ENCODE data around the gene GUCA2A. TPM values are rescaled to one million over a fixed set of nuclear protein-coding genes. Genes with fewer than 3 reads are reported as not detected.

Gene GUCA2A
- total RNA-seq, 2 donors from 2014 or later = not detected

DNA sequence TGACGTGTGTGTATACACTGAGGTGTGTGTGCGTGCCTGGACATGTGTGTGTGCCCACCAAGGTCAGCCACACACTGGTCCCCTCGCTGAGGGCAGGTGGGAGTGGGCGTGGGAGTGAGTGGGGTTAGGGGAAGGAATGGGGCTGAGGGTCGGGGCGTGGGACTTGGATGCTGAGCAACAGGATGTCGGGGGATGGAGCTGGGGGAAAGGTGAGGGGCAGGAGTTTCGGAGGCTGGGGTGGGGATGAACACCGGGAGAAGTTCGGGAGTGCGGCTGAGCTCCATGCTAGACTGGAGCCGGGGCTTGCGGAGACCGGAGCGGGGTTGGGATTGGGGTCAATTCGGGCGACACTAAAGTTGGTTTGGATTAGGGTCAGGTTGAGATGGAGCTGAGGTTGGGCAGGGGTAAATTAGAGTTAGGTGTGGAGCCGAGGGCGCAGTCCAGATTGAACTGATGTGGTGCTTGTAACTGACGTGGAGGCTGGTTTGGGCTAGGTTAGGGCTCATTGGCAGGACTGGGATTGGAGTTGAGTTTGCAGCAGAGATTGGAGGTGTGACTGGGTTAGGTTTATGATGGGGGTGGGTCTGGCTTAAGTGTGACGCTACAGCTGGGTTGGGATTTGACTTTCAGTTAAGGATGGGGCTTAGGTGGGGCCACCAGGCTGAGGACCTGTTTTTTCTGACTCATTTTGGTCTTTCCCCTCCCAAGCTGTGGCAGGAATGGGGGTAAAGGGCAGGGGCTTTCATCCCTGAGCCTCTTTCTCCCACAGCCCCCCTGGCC is 3.3 kb upstream of the GUCA2A start:
- Mint-ChIP-seq H3K36me3 (no peaks in the 10 kb centered on the region), H3K27ac (peak overlapping the region; percentile 2 to 12), H3K9me3 (no peaks in the 10 kb centered on the region)
- ATAC-seq (no peak), DNase-seq (ENCODE audit: low spot score in 2 of 2) (no peak)

- peaks cover 10 to 12% of the 10 kb centered on the region in 2 donors for H3K36me3 Mint-ChIP-seq
- DNase-seq (ENCODE audit: low spot score in 2 of 2) (no peak), ATAC-seq (no peak)
Observed at GRCh38 chr1:42165511-42166210, 1.1 kb upstream of the GUCA2A start.

DNA sequence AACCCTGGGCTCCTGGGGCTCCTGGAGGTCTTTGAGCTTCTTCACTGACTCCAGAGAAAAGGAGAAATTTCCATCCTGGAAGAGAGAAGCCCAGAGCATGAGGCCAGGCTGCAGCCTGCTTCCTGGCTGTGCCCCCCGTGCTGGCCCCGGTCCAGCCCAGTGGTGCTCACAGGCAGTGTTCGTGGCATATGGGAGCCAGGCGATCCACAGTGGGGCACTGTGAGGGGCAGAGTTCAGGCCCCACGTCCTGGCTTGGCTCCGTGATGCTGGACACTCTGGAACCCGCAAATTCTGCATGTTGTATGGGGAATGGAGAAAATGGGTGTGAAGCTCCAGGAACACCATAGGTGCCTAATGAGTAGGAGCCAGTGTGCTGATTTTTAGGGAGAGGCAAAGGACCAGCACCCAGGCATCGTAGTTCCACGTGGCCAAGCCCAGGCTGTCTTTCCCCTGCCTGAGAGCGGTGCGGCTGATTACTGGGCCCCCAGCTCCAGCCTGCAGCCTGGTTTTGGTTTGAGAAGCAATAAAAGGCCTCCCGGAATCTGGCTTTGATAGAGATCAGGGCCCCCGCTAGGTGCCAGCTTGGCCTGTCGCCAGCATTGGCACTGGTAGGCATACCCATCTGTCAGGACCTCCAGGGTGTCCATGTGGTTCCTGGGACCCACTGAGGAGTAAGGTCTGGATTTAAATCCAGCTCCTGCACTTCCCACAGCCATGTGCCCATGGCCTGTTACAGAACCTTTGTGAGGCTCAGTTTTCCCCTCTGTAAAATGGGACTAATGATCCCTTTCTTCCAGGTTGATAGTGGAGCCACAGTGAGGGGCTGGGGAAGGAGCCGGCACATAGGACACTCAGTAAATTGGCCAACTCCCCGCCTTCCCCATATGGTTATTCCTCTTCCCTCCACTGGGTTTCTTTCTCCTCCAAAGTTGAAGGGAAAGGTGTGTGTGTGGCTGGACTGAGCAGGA is 725 bp downstream of the GUCA2A start:
- DNase-seq (ENCODE audit: low spot score in 2 of 2) = no peak
- ATAC-seq = no peak

More at GRCh38 chr1:42165511-42166210, 1.1 kb upstream of the GUCA2A start:
- H3K9me3 Mint-ChIP-seq = peaks cover 2 to 15% of the 10 kb centered on the region in 2 donors
- H3K27ac Mint-ChIP-seq = peak overlapping the region in 1 of 2 donors; percentile 75

GRCh38 chr1:42163114-42163513 is 1.4 kb downstream of the GUCA2A start:
- Mint-ChIP-seq H3K27ac (no peak overlapping the region), H3K9me3 (peaks cover 4 to 18% of the 10 kb centered on the region in 2 donors), H3K36me3 (peaks cover 12 to 14% of the 10 kb centered on the region in 2 donors)
- DNase-seq (ENCODE audit: low spot score in 2 of 2) (no peak), ATAC-seq (no peak)

More for the DNA sequence above, 725 bp downstream of the GUCA2A start:
- H3K36me3 Mint-ChIP-seq = peaks cover 12 to 14% of the 10 kb centered on the region in 2 donors
- peaks cover 4 to 18% of the 10 kb centered on the region in 2 donors for H3K9me3 Mint-ChIP-seq
- H3K27ac Mint-ChIP-seq = no peak overlapping the region

DNA sequence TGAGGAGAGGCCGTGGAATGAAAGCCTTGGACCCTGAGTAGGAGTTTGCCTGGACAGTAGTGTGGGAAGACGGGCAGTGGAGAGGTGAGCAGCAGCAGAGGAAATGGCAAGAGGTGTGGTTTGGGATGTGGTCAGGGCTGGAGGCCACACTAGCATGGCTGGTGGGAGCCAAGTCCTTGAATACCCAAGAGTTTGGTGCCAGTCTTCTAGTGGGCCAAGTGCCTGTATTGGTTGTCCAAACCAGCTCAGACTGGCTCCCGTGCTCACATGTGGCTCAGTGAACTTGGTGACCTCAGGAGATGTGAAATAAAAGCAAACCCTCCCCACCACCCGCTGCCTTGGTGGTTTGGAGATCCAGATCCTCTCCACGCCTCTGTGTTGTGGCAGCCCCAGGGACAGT is 2.4 kb downstream of the GUCA2A start:
- Mint-ChIP-seq H3K27ac (no peak overlapping the region), H3K36me3 (peaks cover 12 to 14% of the 10 kb centered on the region in 2 donors), H3K9me3 (peaks cover 4 to 18% of the 10 kb centered on the region in 2 donors)
- DNase-seq (ENCODE audit: low spot score in 2 of 2) (no peak), ATAC-seq (no peak)

DNA sequence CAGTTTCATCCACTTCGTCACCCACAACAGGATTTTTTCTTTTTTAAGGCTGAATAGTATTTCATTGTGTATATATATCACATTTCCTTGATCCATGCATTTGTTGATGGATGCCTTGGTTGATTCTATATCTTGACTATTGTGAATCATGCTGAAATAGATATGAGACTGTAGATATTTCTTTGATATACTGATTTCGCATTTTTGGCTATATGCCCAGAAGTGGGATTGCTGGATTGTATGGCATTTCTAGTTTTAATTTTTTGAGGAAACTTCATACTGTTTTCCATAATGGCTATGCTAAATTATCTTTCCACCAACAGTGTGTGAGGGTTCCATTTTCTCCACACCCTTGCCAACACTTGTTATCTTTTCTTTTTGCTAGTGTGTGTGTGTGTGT is 6.4 kb downstream of the GUCA2A start:
- H3K36me3 Mint-ChIP-seq = peaks cover 12 to 14% of the 10 kb centered on the region in 2 donors
- DNase-seq (ENCODE audit: low spot score in 2 of 2) (no peak), ATAC-seq (no peak)
- peaks cover 4 to 18% of the 10 kb centered on the region in 2 donors for H3K9me3 Mint-ChIP-seq
- no peak overlapping the region for H3K27ac Mint-ChIP-seq

- Mint-ChIP-seq H3K36me3 (peaks cover 12 to 14% of the 10 kb centered on the region in 2 donors), H3K9me3 (peaks cover 4 to 18% of the 10 kb centered on the region in 2 donors), H3K27ac (no peak overlapping the region)
- peak in 1 of 2 donors; percentile 47 for ATAC-seq
- no peak for DNase-seq (ENCODE audit: low spot score in 2 of 2)
Observed at GRCh38 chr1:42157667-42158066, 6.9 kb downstream of the GUCA2A start.

DNA sequence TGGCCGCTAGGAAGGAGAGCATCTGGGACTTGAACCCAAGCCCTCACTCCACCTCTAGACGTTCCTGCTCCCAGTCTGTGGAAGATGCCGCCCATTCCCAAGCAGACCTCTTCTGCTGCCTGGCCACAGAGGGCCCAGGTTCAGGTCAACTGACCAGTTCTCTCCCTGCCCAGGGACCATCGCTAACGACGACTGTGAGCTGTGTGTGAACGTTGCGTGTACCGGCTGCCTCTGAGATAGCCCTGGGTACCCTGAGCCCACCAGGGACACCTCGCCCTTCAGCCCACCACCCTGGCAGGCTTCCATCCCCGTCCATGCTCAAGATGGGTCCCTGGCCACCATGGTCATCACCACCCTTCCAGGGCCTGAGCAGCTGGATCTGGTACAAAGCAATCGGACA is 9.2 kb downstream of the GUCA2A start:
- Mint-ChIP-seq H3K9me3 (peaks cover 0 to under 1% of the 10 kb centered on the region in 2 donors), H3K36me3 (no peaks in the 10 kb centered on the region), H3K27ac (no peak overlapping the region)
- DNase-seq (ENCODE audit: low spot score in 2 of 2) = no peak
- no peak for ATAC-seq

DNA sequence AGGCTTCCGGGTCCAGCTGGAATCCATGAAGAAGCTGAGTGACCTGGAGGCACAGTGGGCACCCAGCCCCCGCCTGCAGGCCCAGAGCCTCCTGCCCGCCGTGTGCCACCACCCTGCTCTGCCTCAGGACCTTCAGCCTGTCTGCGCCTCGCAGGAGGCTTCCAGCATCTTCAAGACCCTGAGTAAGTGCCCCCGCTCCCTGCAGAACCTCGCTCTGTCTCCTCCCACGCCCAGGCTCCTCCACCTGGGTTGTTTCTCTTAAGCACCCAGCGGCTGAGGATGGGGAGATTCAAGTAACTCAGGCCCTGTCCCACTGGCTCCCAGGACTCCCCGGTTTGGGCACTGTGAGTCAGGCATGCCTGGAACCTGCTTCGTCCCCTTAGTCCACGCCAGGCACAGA is 9.9 kb downstream of the GUCA2A start:
- H3K9me3 Mint-ChIP-seq = no peaks in the 10 kb centered on the region
- no peak for DNase-seq (ENCODE audit: low spot score in 2 of 2)
- no peaks in the 10 kb centered on the region for H3K36me3 Mint-ChIP-seq
- no peak overlapping the region for H3K27ac Mint-ChIP-seq
- no peak for ATAC-seq

DNA sequence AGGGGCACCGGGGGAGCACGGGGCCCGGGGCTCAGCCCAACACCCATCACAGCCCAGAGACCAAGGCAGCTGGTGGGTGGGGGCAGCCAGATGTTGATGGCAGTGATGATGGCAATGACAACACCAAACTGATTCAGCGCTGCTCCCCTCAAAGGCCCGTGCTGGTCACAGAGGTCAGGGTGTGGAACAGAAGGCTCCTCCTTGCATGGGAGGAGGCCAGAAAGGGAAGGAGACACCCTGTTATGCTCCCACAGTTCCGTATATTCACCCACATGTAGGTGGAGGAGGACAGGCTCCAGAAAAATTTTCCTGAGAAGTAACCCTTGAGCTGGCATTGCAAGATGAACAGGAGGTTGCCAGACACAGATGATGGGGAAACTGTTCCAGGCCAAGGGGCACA is 10.9 kb downstream of the GUCA2A start:
- no peaks in the 10 kb centered on the region for H3K36me3 Mint-ChIP-seq

GRCh38 chr1:42152907-42153600 is 11.5 kb downstream of the GUCA2A start, which contains the start of gene GUCA2B:
GUCA2B (plus strand) TSS chr1:42153410; CDS start chr1:42153451, 41 bp downstream.
- DNase-seq (ENCODE audit: low spot score in 2 of 2) = no peak
- no peak within 1 kb of the TSS for H3K27ac Mint-ChIP-seq
- no peak for ATAC-seq
- H3K36me3 Mint-ChIP-seq = no peaks in the 10 kb centered on the region
- no peaks in the 10 kb centered on the region for H3K9me3 Mint-ChIP-seq

More for the DNA sequence above, 10.9 kb downstream of the GUCA2A start:
- no peak overlapping the region for H3K27ac Mint-ChIP-seq
- DNase-seq (ENCODE audit: low spot score in 2 of 2) (no peak), ATAC-seq (no peak)
- H3K9me3 Mint-ChIP-seq = no peaks in the 10 kb centered on the region

DNA sequence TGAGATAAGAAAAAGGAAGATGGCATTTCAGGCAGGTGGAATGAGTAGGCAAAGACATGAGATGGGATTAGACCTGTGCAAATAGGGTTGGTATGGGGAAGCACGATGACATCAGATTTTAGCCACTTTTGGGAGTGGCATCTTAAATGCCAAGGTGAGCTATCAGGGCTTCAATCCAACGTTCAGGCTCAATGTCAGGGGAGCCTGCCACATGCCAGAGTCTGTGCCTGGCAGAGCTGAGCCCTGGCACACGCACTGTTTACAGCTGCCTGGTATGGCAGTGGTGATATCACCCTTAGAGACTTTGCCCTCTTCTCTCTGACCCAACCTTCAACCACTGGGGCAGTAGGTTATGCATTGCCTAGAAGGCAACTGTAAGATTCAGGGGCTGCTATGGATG is 12.4 kb downstream of the GUCA2A start:
- ATAC-seq = no peak
- Mint-ChIP-seq H3K36me3 (no peaks in the 10 kb centered on the region), H3K9me3 (no peaks in the 10 kb centered on the region), H3K27ac (no peak overlapping the region)
- no peak for DNase-seq (ENCODE audit: low spot score in 2 of 2)

DNA sequence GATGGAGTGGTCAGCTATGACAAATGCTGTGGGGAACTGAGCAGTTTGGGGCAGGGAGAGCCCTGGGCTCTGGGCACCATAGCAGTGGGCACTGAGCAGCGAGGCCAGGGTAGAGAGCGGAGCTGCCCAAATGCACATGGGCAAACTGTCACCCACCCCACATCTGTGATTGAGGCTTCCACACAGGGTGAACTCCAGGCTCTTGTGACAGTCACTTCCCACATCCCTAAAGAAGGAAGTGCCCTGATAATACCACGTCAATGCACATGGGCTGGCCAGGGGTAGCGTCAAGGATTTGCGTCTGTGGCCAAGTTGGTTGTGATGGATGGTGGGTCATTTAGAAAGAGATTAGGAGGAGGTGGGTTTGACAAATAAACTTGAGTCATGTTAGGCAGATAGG is 13.9 kb downstream of the GUCA2A start:
- ATAC-seq (no peak), DNase-seq (ENCODE audit: low spot score in 2 of 2) (no peak)
- H3K27ac Mint-ChIP-seq = no peak overlapping the region
- H3K36me3 Mint-ChIP-seq = no peaks in the 10 kb centered on the region
- no peaks in the 10 kb centered on the region for H3K9me3 Mint-ChIP-seq

DNA sequence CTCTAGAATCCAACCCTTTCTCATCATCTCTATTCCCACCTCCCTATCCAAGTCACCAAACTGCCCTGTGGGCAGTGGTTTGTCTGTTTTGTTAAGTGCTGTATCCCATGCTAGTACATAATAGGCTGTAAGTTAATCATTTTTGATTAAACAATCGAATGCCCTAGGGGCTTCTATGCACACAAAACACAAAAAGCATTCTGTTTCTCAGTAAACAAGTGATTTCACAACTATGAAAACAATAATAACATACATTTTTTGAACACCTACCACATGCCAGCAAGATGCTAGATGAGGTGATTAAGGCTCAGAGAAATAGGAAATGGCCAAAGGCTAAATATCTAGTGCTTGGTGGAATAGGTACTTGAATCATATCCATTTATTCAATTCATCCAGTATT is 16.4 kb downstream of the GUCA2A start:
- Mint-ChIP-seq H3K36me3 (no peaks in the 10 kb centered on the region), H3K9me3 (no peaks in the 10 kb centered on the region), H3K27ac (no peak overlapping the region)
- ATAC-seq (no peak), DNase-seq (ENCODE audit: low spot score in 2 of 2) (no peak)

- H3K9me3 Mint-ChIP-seq = no peaks in the 10 kb centered on the region
- DNase-seq (ENCODE audit: low spot score in 2 of 2) = peak in 1 of 2 donors; percentile 80
- ATAC-seq = peak; percentile 64 to 77
- H3K36me3 Mint-ChIP-seq = no peaks in the 10 kb centered on the region
- no peak overlapping the region for H3K27ac Mint-ChIP-seq
Observed at GRCh38 chr1:42146626-42147320, 17.8 kb downstream of the GUCA2A start.

All from activated naive CD4-positive, alpha-beta T cell treated with anti-CD3 and anti-CD28 coated beads, Interleukin-2, amount 50 U/mL, for 72 hours (primary cell).